Adrenal gland (tissue), 12 donors: ENCODE data around the gene LDLRAP1. TPM values are rescaled to one million over a fixed set of nuclear protein-coding genes. Genes with fewer than 3 reads are reported as not detected.

Source experiments
- DNase-seq, 7 donors: peaks; one replicate each; pipeline ENCODE4 v3.0.0-alpha.2; 2019 to 2020
- H3K27ac ChIP-seq, 5 donors: fragments of 200-600 bp; sonication (generic) in 4 of 5; 1 replicate in 3 of 5; 2 replicates in 2 of 5; pipeline versions ENCODE4 v1.5.1 to v1.8.0; 2016 to 2020; ENCODE audit warnings: mild to moderate bottlenecking in 1 of 5
- H3K27me3 ChIP-seq: fragments of 200-600 bp; 2 replicates; pipeline ENCODE4 v1.8.0; 2021
- H3K36me3 ChIP-seq, 2 donors: fragments of 200-600 bp; replicated peaks in 1 of 2; 1 replicate in 1 of 2; 2 replicates in 1 of 2; pipeline versions ENCODE4 v1.5.1 to v1.8.0; 2018 to 2022
- H3K4me1 ChIP-seq, 2 donors: fragments of 200-600 bp; replicated peaks in 1 of 2; 1 replicate in 1 of 2; 2 replicates in 1 of 2; pipeline versions ENCODE4 v1.5.1 to v1.8.0; 2018 to 2021
- H3K4me3 ChIP-seq, 4 donors: fragments of 200-600 bp; sonication (generic) in 3 of 4; one replicate each; pipeline ENCODE4 v1.5.1; 2016 to 2018
- H3K9me3 ChIP-seq, 3 donors: fragments of 200-600 bp; sonication (generic) in 1 of 3; replicated peaks in 1 of 3; 1 replicate in 2 of 3; 2 replicates in 1 of 3; pipeline versions ENCODE4 v1.5.1 to v1.8.0; 2016 to 2021
- CTCF ChIP-seq, 6 experiments: fragments of 450-650 bp in 4 of 6; fragments of 200-600 bp in 2 of 6; sonication (generic) in 1 of 6; IDR thresholded peaks; 1 replicate in 5 of 6; 2 replicates in 1 of 6; pipeline versions ENCODE4 v1.5.1 to v1.8.0; 2016 to 2021; ENCODE audit warnings: antibody characterized with exemption in 6 of 6, mild to moderate bottlenecking in 2 of 6, moderate library complexity in 1 of 6
- POLR2A ChIP-seq, 2 donors: fragments of 450-650 bp; IDR thresholded peaks; one replicate each; pipeline ENCODE4 v1.6.1; 2017; ENCODE audit warnings: antibody characterized with exemption in 2 of 2, mild to moderate bottlenecking in 2 of 2, moderate library complexity in 1 of 2
- WGBS, 4 donors: extraction: QIAGEN DNeasy Blood & Tissue Kit in 2 of 4; methylation state at CpG; one replicate each; pipeline versions ENCODE4 v1.1.5 to v1.1.7; 2013 to 2017; 5-methylcytosine and 5-hydroxymethylcytosine counted together
- intact Hi-C, 2 donors: fragments of 100-400 bp; cut with DNase I; formaldehyde crosslinking; loops; one replicate each; pipeline versions ENCODE4 v1.14.1 to v1.15.0; 2022 to 2023
- polyA plus RNA-seq, 3 donors: library from polyadenylated mRNA; stranded (reverse); fragments of 200-250 nt in 2 of 3; fragments of 350-450 nt in 1 of 3; fragmentation: Illumina TruSeq in 1 of 3; extraction: RNeasy Lipid Tissue Mini Kit (QIAGEN cat#74804) in 1 of 3; gene quantifications; one replicate each; pipeline ENCODE4 v1.2.3, GENCODE V29; 2013 to 2014
- total RNA-seq, 9 donors: library from RNA; depleted of rRNA in 4 of 9; stranded (reverse); fragments of >200 nt in 4 of 9; fragments of 120-200 nt in 1 of 9; fragmentation: NEBNext Ultra II Directional in 1 of 9; extraction: Animal tissue kit (Norgen Biotek cat#: 25700) in 1 of 9; gene quantifications; one replicate each; pipeline versions ENCODE4 v1.1.0 to v1.2.4, GENCODE V29; 2013 to 2023
- donor health status: healthy with polysubstance abuse.
- donor health status: Bipolar disorder and iron deficiency.
- donor health status: DM: yes; HTN: yes; CAD: no.
- donor health status: DM: no; HTN: no; CAD: no.
- donor health status: DM: no; HTN: no; CAD: no.
- donor health status: DM: yes; HTN: yes; CAD: no.

Gene LDLRAP1
- total and polyA plus RNA-seq, 12 donors: 6.8 to 39.1 (median 27.3) TPM

DNA sequence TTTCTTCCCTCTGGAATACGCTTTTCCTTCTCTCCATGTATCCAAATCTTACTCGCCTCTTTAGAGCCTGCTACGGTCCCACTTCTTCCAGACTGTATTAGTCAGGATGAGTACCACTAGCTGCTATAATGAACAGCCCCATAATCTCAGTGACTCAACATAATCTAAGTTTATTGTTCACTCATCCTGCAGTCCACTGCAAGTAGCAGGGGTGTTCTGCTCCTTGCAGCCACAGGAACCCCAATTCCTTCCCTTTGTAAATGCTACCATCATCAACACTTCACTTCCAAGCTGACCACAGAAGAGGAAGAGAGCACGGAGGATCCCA is 18.1 kb upstream of the LDLRAP1 start:
- TF ChIP-seq POLR2A (IDR thresholded peaks at IDR 0.05) (no peak), CTCF (IDR thresholded peaks at IDR 0.05) (no peak)
- Histone ChIP-seq H3K9me3 (no peaks in the 10 kb centered on the region), H3K4me3 (no peak overlapping the region), H3K36me3 (no peaks in the 10 kb centered on the region), H3K27ac (no peak overlapping the region), H3K4me1 (no peaks in the 10 kb centered on the region), H3K27me3 (no peaks in the 10 kb centered on the region)
- no peak for DNase-seq
- intact Hi-C loops: loop anchor here in 1 of 2 donors (10.0 kb wide), 1 partner anchor 241 kb away; no protein-coding TSS in a partner anchor
- WGBS, 4 donors: 89 to 94% (median 93%) methylated on average over 4 of the region's 4 CpGs

DNA sequence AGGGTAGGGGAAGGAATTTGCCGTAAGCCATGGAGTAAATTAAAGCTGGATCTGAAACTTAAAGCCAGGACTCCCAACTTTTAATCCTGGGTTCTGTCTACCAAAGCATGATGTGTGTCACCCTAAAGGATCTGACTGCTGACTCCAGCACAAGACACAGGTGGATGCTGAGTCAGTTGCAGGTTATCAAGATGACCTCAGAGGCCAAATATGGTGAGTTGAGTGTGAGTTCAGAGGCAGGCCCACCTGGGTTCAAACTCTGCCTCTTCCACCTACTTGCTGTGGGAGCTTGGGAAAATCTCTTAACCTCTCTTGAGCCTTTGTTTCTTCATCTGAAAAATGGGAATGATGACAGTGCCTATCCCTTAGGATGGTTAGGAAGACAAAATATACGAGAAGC is 16.7 kb upstream of the LDLRAP1 start:
- no peaks in the 10 kb centered on the region for H3K27me3 ChIP-seq
- H3K36me3 ChIP-seq: no peaks in the 10 kb centered on the region
- no peaks in the 10 kb centered on the region for H3K9me3 ChIP-seq
- TF ChIP-seq CTCF (IDR thresholded peaks at IDR 0.05) (no peak), POLR2A (IDR thresholded peaks at IDR 0.05) (no peak)
- intact Hi-C loops: loop anchor here in 1 of 2 donors (10.0 kb wide), 1 partner anchor 242 kb away; no protein-coding TSS in a partner anchor
- no peak overlapping the region for H3K4me3 ChIP-seq
- H3K4me1 ChIP-seq: peaks cover 0 to 8% of the 10 kb centered on the region in 2 donors
- H3K27ac ChIP-seq: no peak overlapping the region
- no peak for DNase-seq
- 78 to 90% (median 89%) methylated on average over 2 of the region's 2 CpGs for WGBS, 4 donors

DNA sequence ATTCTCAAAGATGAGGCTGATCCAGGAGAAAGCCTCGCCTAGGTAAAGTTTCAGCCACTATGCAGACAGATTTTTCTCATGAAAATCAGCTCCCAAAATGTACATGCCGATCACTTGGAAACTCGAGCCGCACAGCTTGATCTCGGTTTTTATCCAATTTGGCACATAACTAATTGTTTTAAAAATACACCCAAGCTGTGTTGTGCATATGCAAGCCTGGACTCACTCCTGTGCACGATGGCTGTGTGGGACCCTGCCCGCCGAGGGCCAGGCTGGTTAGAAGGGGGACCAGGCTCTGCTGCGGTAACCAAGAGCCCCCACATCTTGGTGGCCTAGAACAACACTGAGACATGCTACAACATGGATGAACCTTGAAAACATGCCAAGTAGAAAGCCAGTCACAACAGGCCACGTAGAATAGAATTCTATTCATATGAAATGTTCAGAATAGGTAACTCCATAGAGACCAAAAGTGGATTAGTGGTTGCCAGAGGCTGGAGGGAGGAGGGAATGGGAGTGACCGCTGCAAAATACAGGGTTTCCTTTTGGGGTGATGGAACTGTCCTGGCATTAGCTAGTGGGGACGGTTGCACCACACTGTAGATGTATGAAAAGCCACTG is 16.1 kb upstream of the LDLRAP1 start:
- Histone ChIP-seq H3K27me3 (no peaks in the 10 kb centered on the region), H3K36me3 (no peaks in the 10 kb centered on the region), H3K27ac (no peak overlapping the region), H3K4me3 (no peak overlapping the region), H3K9me3 (no peaks in the 10 kb centered on the region), H3K4me1 (peaks cover 0 to 8% of the 10 kb centered on the region in 2 donors)
- no peak for DNase-seq
- intact Hi-C loops: loop anchor here in 1 of 2 donors (10.0 kb wide), 1 partner anchor 243 kb away; no protein-coding TSS in a partner anchor
- 79 to 82% (median 81%) methylated on average over 12 of the region's 12 CpGs for WGBS, 4 donors
- TF ChIP-seq POLR2A (IDR thresholded peaks at IDR 0.05) (no peak), CTCF (IDR thresholded peaks at IDR 0.05) (no peak)

DNA sequence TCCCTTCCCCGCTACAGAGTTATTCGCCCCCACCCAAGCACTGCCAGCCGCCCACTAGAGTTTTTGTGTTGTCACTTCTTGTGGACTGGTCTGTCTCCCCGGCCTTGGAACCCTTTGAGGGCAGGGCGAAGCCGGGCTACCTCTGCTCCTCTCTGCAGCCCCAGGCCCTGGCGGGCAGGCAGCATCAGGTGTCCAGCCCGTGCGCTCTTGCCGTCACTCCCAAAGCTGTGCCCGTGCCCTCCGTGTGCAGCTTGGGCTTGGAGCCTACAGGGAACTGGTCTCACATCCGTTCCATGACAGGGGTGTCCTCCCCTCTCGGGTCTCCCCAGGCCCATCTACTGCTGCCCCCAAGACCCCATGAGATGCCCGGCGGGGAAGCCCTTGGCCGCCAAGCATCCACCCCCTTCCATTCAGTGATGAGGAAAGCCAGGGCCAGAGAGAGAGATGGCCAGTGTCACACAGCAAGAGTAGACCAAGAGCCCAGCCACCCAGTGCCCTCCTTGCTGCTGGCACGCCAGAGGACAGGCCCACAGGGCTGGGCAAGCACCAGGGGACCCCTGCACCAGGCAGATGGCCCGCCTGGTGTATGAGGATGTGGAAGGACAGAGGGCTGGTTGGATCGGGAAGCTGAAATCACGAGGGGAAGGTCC is 15.3 kb upstream of the LDLRAP1 start:
- TF ChIP-seq CTCF (IDR thresholded peaks at IDR 0.05) (no peak), POLR2A (IDR thresholded peaks at IDR 0.05) (no peak)
- Histone ChIP-seq H3K36me3 (no peaks in the 10 kb centered on the region), H3K27me3 (no peaks in the 10 kb centered on the region), H3K27ac (no peak overlapping the region), H3K4me1 (peaks cover 0 to 8% of the 10 kb centered on the region in 2 donors), H3K9me3 (no peaks in the 10 kb centered on the region), H3K4me3 (no peak overlapping the region)
- 83 to 91% (median 90%) methylated on average over 10 to 21 of the region's 21 CpGs for WGBS, 4 donors
- intact Hi-C loops: loop anchor here in 1 of 2 donors (10.0 kb wide), 1 partner anchor 243 kb away; no protein-coding TSS in a partner anchor
- no peak for DNase-seq
